ENCODE data around the gene PAPLN. TPM values are rescaled to one million over a fixed set of nuclear protein-coding genes. Genes with fewer than 3 reads are reported as not detected.

The PAPLN gene
- total and polyA plus RNA-seq, 4 experiments from 2014 or later = 0.11 to 0.50 (median 0.25) TPM

DNA sequence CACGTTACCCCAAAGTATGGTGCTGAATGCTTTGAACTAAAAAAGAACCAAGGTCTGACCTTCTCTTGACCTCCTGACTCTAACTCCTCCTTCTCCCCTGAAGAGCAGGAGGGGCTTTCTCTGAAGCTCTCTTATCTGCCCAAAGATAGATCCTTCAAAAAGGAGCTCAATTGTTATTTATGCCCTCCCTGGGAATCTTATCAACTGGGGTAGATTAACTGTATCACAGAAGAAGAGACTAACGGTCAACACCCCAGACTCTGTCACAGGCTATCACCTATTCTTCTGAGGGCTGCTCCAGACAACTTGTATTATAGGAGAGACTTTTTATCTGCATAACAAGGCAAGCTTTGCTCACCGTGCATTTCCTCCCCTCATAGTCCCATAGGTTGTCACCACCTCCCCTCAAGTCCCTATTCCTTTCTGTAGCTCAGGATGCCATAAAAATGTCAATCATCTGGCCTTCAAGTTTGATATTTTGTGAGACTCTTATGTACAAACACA is 86.6 kb downstream of the PAPLN start:
- H3K4me1 Mint-ChIP-seq = peaks cover 21 to 45% (median 39%) of the 10 kb centered on the region in 4 donors
- H3K9me3 Mint-ChIP-seq = no peaks in the 10 kb centered on the region
- no peak overlapping the region for H3K27ac ChIP-seq (ENCODE audit: low read depth, low read length)
- H3K9me3 ChIP-seq (ENCODE audit: control insufficient read depth in 1 of 2, low read length in 2 of 2) = no peaks in the 10 kb centered on the region
- no peaks in the 10 kb centered on the region for H3K36me3 ChIP-seq (ENCODE audit: insufficient read depth, low read length)
- ChIA-PET POLR2A (ENCODE audit: partially characterized antibody) (no interaction called here), CTCF (ENCODE audit: partially characterized antibody) (interaction anchor here (1.1 kb wide), 1 partner anchor 29 kb away, joined by 4 read pairs; no protein-coding TSS in a partner anchor)
- H3K27ac Mint-ChIP-seq = peak overlapping the region in 4 of 7 donors; percentile 26 to 81 (median 58)
- no peaks in the 10 kb centered on the region for H3K27me3 Mint-ChIP-seq
- H3K36me3 Mint-ChIP-seq = peaks cover 11 to 12% of the 10 kb centered on the region in 2 donors
- peak overlapping the region in 3 of 8 donors; percentile 9 to 78 (median 75) for H3K4me3 Mint-ChIP-seq
- no peak for DNase-seq
- H3K4me1 ChIP-seq (ENCODE audit: insufficient read depth, low read length) = peaks cover 34% of the 10 kb centered on the region
- no peak overlapping the region for H3K4me3 ChIP-seq (ENCODE audit: low read length in 2 of 2)
- intact Hi-C loops (cut with micrococcal nuclease) = no loop called here
- no peaks in the 10 kb centered on the region for H3K27me3 ChIP-seq (ENCODE audit: insufficient read depth, low read length)

Other genes with a start within 250 kb of the PAPLN start
- 10 to 100 TPM; 18.7 to 21.5 TPM for gene ZFYVE1, start 210.4 kb upstream of the PAPLN start, total RNA-seq
- 10 to 100 TPM in 1 of 2 donors, 1 to 10 TPM in 1; 4.5 to 11.0 TPM for gene ZFYVE1, start 210.4 kb upstream of the PAPLN start, polyA plus RNA-seq
- 100 to 1,000 TPM; 143 to 149 TPM for gene RBM25, start 179.0 kb upstream of the PAPLN start, total RNA-seq
- gene RBM25, start 179.0 kb upstream of the PAPLN start, polyA plus RNA-seq = 10 to 100 TPM; 28.1 to 63.5 TPM
- gene PSEN1, start 101.0 kb upstream of the PAPLN start, total RNA-seq = 10 to 100 TPM; 47.4 to 51.7 TPM
- 10 to 100 TPM; 36.0 to 36.2 TPM for gene PSEN1, start 101.0 kb upstream of the PAPLN start, polyA plus RNA-seq
- 10 to 100 TPM; 45.3 to 47.3 TPM for gene NUMB, start 221.0 kb downstream of the PAPLN start, total RNA-seq
- gene NUMB, start 221.0 kb downstream of the PAPLN start, polyA plus RNA-seq = 10 to 100 TPM; 31.1 to 46.1 TPM